ENCODE measurements around the gene FBXO3. TPM values are rescaled to one million over a fixed set of nuclear protein-coding genes. Genes with fewer than 3 reads are reported as not detected.
"Not testable (repeated sequence)": the region's sequence is repeated elsewhere in the genome, so short reads cannot be mapped to it uniquely, and the experiment has no call there.

The FBXO3 gene
- total RNA-seq, 1 donor from 2014 or later: 28.7 TPM

DNA sequence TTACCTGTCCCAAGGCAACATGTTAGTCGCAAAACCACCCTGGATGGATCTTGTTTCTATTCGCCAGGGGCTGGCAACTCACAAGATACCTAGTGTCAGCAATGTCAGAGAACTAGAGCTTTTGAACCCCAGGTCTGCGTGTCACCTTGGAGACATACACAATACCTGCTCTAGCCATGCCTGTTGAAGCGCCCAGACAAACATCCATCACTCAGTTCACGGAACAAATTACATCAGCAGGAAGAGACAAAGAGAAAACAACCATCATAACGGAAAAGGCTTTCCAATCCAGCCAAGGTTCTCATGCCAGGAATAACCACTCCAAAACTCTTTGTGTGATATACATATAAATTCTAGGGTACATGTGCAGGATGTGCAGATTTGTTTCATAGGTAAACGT is 40.3 kb downstream of the FBXO3 start:
- Mint-ChIP-seq H3K4me3 (peak overlapping the region; percentile 86), H3K4me1 (peaks cover 23% of the 10 kb centered on the region), H3K27ac (no peak overlapping the region), H3K9me3 (no peaks in the 10 kb centered on the region), H3K36me3 (peaks cover 7% of the 10 kb centered on the region), H3K27me3 (ENCODE audit: low read depth) (no peaks in the 10 kb centered on the region)
- TF ChIP-seq, protein P1, sequence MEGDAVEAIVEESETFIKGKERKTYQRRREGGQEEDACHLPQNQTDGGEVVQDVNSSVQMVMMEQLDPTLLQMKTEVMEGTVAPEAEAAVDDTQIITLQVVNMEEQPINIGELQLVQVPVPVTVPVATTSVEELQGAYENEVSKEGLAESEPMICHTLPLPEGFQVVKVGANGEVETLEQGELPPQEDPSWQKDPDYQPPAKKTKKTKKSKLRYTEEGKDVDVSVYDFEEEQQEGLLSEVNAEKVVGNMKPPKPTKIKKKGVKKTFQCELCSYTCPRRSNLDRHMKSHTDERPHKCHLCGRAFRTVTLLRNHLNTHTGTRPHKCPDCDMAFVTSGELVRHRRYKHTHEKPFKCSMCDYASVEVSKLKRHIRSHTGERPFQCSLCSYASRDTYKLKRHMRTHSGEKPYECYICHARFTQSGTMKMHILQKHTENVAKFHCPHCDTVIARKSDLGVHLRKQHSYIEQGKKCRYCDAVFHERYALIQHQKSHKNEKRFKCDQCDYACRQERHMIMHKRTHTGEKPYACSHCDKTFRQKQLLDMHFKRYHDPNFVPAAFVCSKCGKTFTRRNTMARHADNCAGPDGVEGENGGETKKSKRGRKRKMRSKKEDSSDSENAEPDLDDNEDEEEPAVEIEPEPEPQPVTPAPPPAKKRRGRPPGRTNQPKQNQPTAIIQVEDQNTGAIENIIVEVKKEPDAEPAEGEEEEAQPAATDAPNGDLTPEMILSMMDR (IDR thresholded peaks at IDR 0.05; ENCODE audit: unreplicated experiment): no peak
- no peak for DNase-seq (ENCODE audit: low spot score in 2 of 2, unreplicated experiment in 2 of 2)

DNA sequence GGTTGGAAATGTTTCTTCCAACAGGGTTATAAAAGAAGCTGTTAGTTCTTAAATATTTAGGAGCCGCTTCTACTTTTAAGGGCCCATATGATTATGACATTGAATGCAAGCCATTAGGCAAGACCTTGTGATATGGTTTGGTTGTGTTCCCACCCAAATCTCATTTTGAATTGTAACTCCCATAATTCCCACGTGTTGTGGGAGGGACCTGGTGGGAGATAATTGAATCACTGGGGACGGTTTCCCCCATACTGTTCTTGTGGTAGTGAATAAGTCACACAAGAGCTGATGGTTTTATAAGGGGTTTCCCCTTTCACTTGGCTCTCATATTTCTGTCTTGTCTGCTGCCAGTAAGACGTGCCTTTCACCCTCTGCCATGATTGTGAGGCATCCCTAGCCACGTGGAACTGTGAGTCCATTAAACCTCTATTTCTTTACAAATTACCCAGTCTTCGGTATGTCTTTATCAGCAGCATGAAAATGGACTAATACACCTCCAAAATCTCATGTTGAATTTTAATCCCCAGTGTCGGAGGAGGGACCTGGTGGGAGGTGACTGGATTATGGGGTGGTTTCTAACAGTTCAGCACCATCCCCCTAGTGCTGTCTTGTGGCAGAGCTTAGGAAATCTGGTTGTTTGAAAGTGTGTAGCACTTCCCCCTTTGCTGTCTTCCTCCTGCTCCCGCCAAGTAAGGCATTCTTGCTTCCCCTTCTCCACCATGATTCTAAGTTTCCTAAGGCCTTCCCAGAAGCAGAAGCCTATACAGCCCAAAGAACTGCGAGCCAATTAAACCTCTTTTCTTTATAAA is 42.4 kb downstream of the FBXO3 start:
- no peak for DNase-seq (ENCODE audit: low spot score in 2 of 2, unreplicated experiment in 2 of 2)
- no peak overlapping the region for H3K4me3 Mint-ChIP-seq

DNA sequence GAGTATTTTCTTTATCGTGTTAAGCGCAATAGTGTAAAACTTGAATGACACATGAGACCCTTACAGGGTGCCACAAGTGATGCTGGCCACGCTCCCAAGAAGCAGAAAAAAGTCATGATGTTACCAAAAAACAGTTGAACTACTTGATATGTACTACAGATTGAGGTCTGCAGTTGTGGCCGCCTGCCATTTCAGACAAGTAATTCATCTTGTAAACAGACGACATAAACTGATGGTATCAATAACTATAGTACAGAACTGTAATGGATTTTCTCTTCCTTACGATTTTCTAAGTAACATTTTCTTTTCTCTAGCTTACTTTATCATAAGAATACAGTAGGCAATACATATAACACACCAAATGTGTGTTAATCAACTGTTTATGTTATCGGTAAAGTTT is 43.6 kb downstream of the FBXO3 start:
- H3K9me3 Mint-ChIP-seq: peaks cover 6% of the 10 kb centered on the region
- no peak overlapping the region for H3K4me3 Mint-ChIP-seq

More for the DNA sequence above, 42.4 kb downstream of the FBXO3 start:
- Mint-ChIP-seq H3K36me3 (peaks cover 26% of the 10 kb centered on the region), H3K27ac (no peak overlapping the region), H3K4me1 (peaks cover 20% of the 10 kb centered on the region), H3K9me3 (peaks cover 6% of the 10 kb centered on the region), H3K27me3 (ENCODE audit: low read depth) (no peaks in the 10 kb centered on the region)
- TF ChIP-seq, protein P1 (IDR thresholded peaks at IDR 0.05; ENCODE audit: unreplicated experiment): no peak

DNA sequence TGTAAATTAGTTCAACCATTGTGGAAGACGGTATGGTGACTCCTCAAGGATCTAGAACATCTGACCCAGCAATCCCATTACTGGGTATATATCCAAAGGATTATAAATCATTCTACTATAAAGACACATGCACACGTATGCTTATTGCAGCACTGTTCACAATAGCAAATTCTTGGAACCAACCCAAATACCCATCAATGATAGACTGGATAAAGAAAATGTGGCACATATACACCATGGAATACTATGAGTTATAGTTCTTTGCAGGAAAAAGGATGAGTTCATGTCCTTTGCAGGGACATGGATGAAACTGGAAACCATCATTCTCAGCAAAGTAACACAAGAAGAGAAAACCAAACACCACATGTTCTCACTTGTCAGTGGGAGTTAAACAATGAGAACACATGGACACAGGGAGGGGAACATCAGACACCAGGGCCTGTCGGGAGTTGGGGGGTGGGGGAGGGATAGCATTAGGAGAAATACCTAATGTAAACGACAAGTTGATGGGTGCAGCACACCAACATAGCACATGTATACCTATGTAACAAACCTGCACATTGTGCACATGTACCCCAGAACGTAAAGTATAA is 45.2 kb downstream of the FBXO3 start:
- DNase-seq (ENCODE audit: low spot score in 2 of 2, unreplicated experiment in 2 of 2); H3K27me3 Mint-ChIP-seq (ENCODE audit: low read depth); H3K4me3 Mint-ChIP-seq; H3K27ac Mint-ChIP-seq; H3K9me3 Mint-ChIP-seq: not testable (repeated sequence)
- H3K4me1 Mint-ChIP-seq: peaks cover 17% of the 10 kb centered on the region
- peaks cover 37% of the 10 kb centered on the region for H3K36me3 Mint-ChIP-seq

More for the DNA sequence above, 43.6 kb downstream of the FBXO3 start:
- DNase-seq (ENCODE audit: low spot score in 2 of 2, unreplicated experiment in 2 of 2): no peak
- H3K4me1 Mint-ChIP-seq: peaks cover 17% of the 10 kb centered on the region
- H3K36me3 Mint-ChIP-seq: peaks cover 34% of the 10 kb centered on the region
- TF ChIP-seq, protein P1 (IDR thresholded peaks at IDR 0.05; ENCODE audit: unreplicated experiment): no peak
- no peaks in the 10 kb centered on the region for H3K27me3 Mint-ChIP-seq (ENCODE audit: low read depth)
- H3K27ac Mint-ChIP-seq: no peak overlapping the region

DNA sequence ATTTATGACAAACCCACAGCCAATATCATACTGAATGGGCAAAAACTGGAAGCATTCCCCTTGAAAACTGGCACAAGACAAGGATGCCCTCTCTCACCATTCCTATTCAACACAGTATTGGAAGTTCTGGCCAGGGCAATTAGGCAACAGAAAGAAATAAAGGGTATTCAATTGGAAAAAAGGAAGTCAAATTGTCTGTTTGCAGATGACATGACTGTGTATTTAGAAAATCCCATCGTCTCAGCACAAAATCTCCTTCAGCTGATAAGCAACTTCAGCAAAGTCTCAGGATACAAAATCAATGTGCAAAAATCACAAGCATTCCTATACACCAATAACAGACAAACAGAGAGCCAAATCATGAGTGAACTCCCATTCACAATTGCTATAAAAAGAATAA is 46.8 kb downstream of the FBXO3 start:
- peaks cover 19% of the 10 kb centered on the region for H3K4me1 Mint-ChIP-seq
- peaks cover 36% of the 10 kb centered on the region for H3K36me3 Mint-ChIP-seq
- H3K4me3 Mint-ChIP-seq; H3K9me3 Mint-ChIP-seq; H3K27ac Mint-ChIP-seq; H3K27me3 Mint-ChIP-seq (ENCODE audit: low read depth); DNase-seq (ENCODE audit: low spot score in 2 of 2, unreplicated experiment in 2 of 2): not testable (repeated sequence)

DNA sequence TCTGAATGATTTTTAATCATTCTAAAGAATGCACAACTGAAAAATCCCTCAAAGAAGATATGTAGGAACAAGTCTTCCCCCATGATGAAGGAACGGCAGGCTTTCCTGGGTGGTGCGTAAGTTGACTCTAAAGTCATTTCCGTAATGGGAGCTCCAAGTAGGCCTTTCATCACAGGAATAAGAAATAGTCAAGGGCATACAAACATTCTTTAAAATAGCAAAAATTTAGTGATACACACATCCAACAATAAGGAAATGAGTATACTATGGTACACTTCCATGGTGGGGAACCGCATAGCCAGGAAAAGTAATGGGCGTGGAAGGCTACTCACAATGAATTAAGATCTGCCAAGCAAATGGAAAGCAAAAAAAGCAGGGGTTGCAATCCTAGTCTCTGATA is 48.8 kb downstream of the FBXO3 start:
- DNase-seq (ENCODE audit: low spot score in 2 of 2, unreplicated experiment in 2 of 2): no peak
- H3K27me3 Mint-ChIP-seq (ENCODE audit: low read depth): no peaks in the 10 kb centered on the region
- H3K4me1 Mint-ChIP-seq: peaks cover 17% of the 10 kb centered on the region
- H3K9me3 Mint-ChIP-seq: peaks cover 6% of the 10 kb centered on the region
- TF ChIP-seq, protein P1 (IDR thresholded peaks at IDR 0.05; ENCODE audit: unreplicated experiment): no peak
- H3K4me3 Mint-ChIP-seq: no peak overlapping the region
- no peak overlapping the region for H3K27ac Mint-ChIP-seq
- H3K36me3 Mint-ChIP-seq: peaks cover 34% of the 10 kb centered on the region
